AG04450 (cell line): ENCODE data around the gene ZNF584. TPM values are rescaled to one million over a fixed set of nuclear protein-coding genes. Genes with fewer than 3 reads are reported as not detected.
A peak's percentile ranks its signal among the peaks of the same experiment; 100 is the strongest.

ENCODE experiments used
- CTCF ChIA-PET: fragments of 300-600, 350-600 bp; formaldehyde crosslinking; extraction: SDS; loops from one replicate; lab custom pipeline; 2022; ENCODE audit warnings: antibody characterized with exemption, inconsistent platforms; lab: Charles Lee
- POLR2A ChIA-PET: fragments of 350-600 bp; formaldehyde crosslinking; extraction: SDS; loops from one replicate; lab custom pipeline; 2021; ENCODE audit warnings: antibody characterized with exemption, inconsistent platforms; lab: Yijun Ruan, JAX
- DNase-seq: peaks from one replicate; pipeline ENCODE4 v3.0.0-alpha.2; 2011; ENCODE audit warnings: low read depth, low spot score
- H3K27ac ChIP-seq: one replicate; pipeline ENCODE4 v1.5.1; 2012; ENCODE audit warnings: low read depth, low read length, control low read depth
- H3K27me3 ChIP-seq: one replicate; pipeline ENCODE4 v1.6.0; 2012; ENCODE audit warnings: low read length; ENCODE audit not compliant: control insufficient read depth, insufficient read depth
- H3K4me3 ChIP-seq: 2 replicates; pipeline ENCODE4 v1.5.1; 2011; ENCODE audit warnings: mild to moderate bottlenecking, low read depth, low read length, control low read depth
- H3K9me3 ChIP-seq: 2 replicates; pipeline ENCODE4 v1.5.1; 2012; ENCODE audit warnings: low read length; ENCODE audit not compliant: control insufficient read depth, insufficient read depth
- CTCF ChIP-seq: IDR thresholded peaks from 2 replicates; pipeline ENCODE4 v1.5.1; 2011; ENCODE audit warnings: low read depth, low read length, control low read depth, inconsistent platforms
- polyA plus RNA-seq: library from polyadenylated mRNA; depleted of rRNA; stranded (reverse); fragments of >200 nt; gene quantifications from 2 replicates; pipeline ENCODE4 v1.2.3, GENCODE V29; 2011

ZNF584 gene
- polyA plus RNA-seq, 1 experiment: 11.9 TPM

- POLR2A ChIA-PET: no interaction called here
- no peak overlapping the region for H3K27ac ChIP-seq
These were observed 1.4 kb upstream of the ZNF584 start for GRCh38 chr19:58406818-58407657.

GRCh38 chr19:58407658-58408151 is 744 bp upstream of the ZNF584 start:
- DNase-seq: no peak
- no peaks in the 10 kb centered on the region; the same call in 1 of the 2 replicates for H3K9me3 ChIP-seq
- ChIA-PET POLR2A (interaction anchor here (1.0 to 1.4 kb wide), 3 partner anchors 44 to 112 kb away, joined by 3 to 9 read pairs (median 4); partner anchors contain the start of genes ZBTB45, ZNF324B and ZNF497), CTCF (no interaction called here)
- peak overlapping the region; percentile 96 for H3K4me3 ChIP-seq
- TF ChIP-seq CTCF: no peak
- peak overlapping the region; percentile 21 for H3K27ac ChIP-seq
- no peaks in the 10 kb centered on the region for H3K27me3 ChIP-seq

More at GRCh38 chr19:58406818-58407657, 1.4 kb upstream of the ZNF584 start:
- no peak for DNase-seq
- CTCF ChIA-PET: no interaction called here
- Histone ChIP-seq H3K27me3 (no peaks in the 10 kb centered on the region), H3K9me3 (no peaks in the 10 kb centered on the region; the same call in 1 of the 2 replicates), H3K4me3 (peak overlapping the region; percentile 96)
- TF ChIP-seq CTCF: peak; percentile 48

- H3K4me3 ChIP-seq: peak overlapping the region; percentile 96
- peak overlapping the region; percentile 52 for H3K27ac ChIP-seq
- ChIA-PET CTCF (interaction anchor here (1.5 kb wide), 1 partner anchor 110 kb away, joined by 6 read pairs; no protein-coding TSS in a partner anchor), POLR2A (interaction anchor here (0.6 to 1.4 kb wide), 11 partner anchors 9 to 134 kb away, joined by 3 to 10 read pairs (median 4); partner anchors contain the start of genes TRIM28, ZBTB45, ZNF132 and ZNF324B)
- TF ChIP-seq CTCF: no peak
- H3K27me3 ChIP-seq: no peaks in the 10 kb centered on the region
- H3K9me3 ChIP-seq: no peaks in the 10 kb centered on the region; the same call in 1 of the 2 replicates
- no peak for DNase-seq
These were observed 751 bp downstream of the ZNF584 start for GRCh38 chr19:58409010-58409790.

GRCh38 chr19:58416604-58417003 is 8.2 kb downstream of the ZNF584 start:
- CTCF ChIA-PET: no interaction called here
- Histone ChIP-seq H3K4me3 (no peak overlapping the region), H3K9me3 (peaks cover 22% of the 10 kb centered on the region), H3K27me3 (no peaks in the 10 kb centered on the region), H3K27ac (no peak overlapping the region)
- POLR2A ChIA-PET: interaction anchor here (0.6 kb wide), 1 partner anchor 47 kb away, joined by 3 read pairs; no protein-coding TSS in a partner anchor
- no peak for DNase-seq
- no peak for TF ChIP-seq CTCF
